Measurements from ENCODE around the gene POLD3.

DNA sequence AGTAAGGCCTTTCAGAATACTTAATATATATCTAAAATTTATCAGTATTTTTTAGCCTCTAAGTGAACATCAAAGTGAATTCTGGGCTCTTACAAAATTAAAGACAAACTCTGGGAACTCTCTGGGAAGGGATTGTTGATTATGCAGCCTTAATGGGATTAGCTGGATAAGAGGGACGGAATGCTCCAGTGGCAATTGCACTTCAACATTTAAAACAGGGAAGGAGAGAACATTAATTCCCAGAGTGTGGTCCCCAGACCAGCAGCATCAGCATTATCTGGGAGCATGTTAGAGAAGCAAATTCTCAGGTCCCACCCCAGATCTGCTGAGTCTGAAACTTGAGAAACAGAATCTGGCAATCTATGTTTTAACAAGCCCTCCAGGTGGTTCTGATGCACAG lies 46.5 kb downstream of the POLD3 start:
- TF ChIP-seq, protein P1, sequence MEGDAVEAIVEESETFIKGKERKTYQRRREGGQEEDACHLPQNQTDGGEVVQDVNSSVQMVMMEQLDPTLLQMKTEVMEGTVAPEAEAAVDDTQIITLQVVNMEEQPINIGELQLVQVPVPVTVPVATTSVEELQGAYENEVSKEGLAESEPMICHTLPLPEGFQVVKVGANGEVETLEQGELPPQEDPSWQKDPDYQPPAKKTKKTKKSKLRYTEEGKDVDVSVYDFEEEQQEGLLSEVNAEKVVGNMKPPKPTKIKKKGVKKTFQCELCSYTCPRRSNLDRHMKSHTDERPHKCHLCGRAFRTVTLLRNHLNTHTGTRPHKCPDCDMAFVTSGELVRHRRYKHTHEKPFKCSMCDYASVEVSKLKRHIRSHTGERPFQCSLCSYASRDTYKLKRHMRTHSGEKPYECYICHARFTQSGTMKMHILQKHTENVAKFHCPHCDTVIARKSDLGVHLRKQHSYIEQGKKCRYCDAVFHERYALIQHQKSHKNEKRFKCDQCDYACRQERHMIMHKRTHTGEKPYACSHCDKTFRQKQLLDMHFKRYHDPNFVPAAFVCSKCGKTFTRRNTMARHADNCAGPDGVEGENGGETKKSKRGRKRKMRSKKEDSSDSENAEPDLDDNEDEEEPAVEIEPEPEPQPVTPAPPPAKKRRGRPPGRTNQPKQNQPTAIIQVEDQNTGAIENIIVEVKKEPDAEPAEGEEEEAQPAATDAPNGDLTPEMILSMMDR (IDR thresholded peaks at IDR 0.05): no peak
- no peak for TF ChIP-seq EP300 (IDR thresholded peaks at IDR 0.05)
- no peak for TF ChIP-seq POLR2A (IDR thresholded peaks at IDR 0.05)

Data from tibial nerve (tissue), 4 donors.